ENCODE results near the gene TRANK1.
"Not testable (repeated sequence)": the region's sequence is repeated elsewhere in the genome, so short reads cannot be mapped to it uniquely, and the experiment has no call there.

TRANK1 gene

GRCh38 chr3:36892457-36893136 lies 52.3 kb downstream of the TRANK1 start:
- no peak for DNase-seq (ENCODE audit: low read depth)

GRCh38 chr3:36891701-36892160 lies 53.1 kb downstream of the TRANK1 start:
- DNase-seq (ENCODE audit: low read depth) = no peak

GRCh38 chr3:36891097-36891496 lies 53.8 kb downstream of the TRANK1 start:
- not testable (repeated sequence) for DNase-seq (ENCODE audit: low read depth)

GRCh38 chr3:36890261-36890660 lies 54.6 kb downstream of the TRANK1 start:
- DNase-seq (ENCODE audit: low read depth) = no peak

GRCh38 chr3:36881735-36882134 lies 63.1 kb downstream of the TRANK1 start:
- DNase-seq (ENCODE audit: low read depth) = no peak

GRCh38 chr3:36879842-36880241 lies 65.0 kb downstream of the TRANK1 start:
- DNase-seq (ENCODE audit: low read depth) = not testable (repeated sequence)

- DNase-seq (ENCODE audit: low read depth) = no peak
These were observed 66.7 kb downstream of the TRANK1 start for GRCh38 chr3:36877930-36878685.

GRCh38 chr3:36876181-36876936 lies 68.5 kb downstream of the TRANK1 start:
- no peak for DNase-seq (ENCODE audit: low read depth)

GRCh38 chr3:36875397-36875796 lies 69.5 kb downstream of the TRANK1 start:
- DNase-seq (ENCODE audit: low read depth) = no peak

- DNase-seq (ENCODE audit: low read depth) = no peak
These were observed 70.4 kb downstream of the TRANK1 start for GRCh38 chr3:36874424-36874823.

GRCh38 chr3:36871379-36872126 lies 73.3 kb downstream of the TRANK1 start:
- DNase-seq (ENCODE audit: low read depth) = no peak

- peak; percentile 14 for DNase-seq (ENCODE audit: low read depth)
These were observed 76.0 kb downstream of the TRANK1 start for GRCh38 chr3:36868614-36869436.

- DNase-seq (ENCODE audit: low read depth) = no peak
These were observed 77.0 kb downstream of the TRANK1 start for GRCh38 chr3:36867810-36868209.

- no peak for DNase-seq (ENCODE audit: low read depth)
These were observed 78.5 kb downstream of the TRANK1 start for GRCh38 chr3:36866368-36866767.

- DNase-seq (ENCODE audit: low read depth) = no peak
These were observed 80.4 kb downstream of the TRANK1 start for GRCh38 chr3:36864180-36865053.

- no peak for DNase-seq (ENCODE audit: low read depth)
These were observed 82.6 kb downstream of the TRANK1 start for GRCh38 chr3:36862076-36862755.

GRCh38 chr3:36859494-36859893 lies 85.4 kb downstream of the TRANK1 start:
- no peak for DNase-seq (ENCODE audit: low read depth)

- no peak for DNase-seq (ENCODE audit: low read depth)
These were observed 92.8 kb downstream of the TRANK1 start for GRCh38 chr3:36852071-36852470.

GRCh38 chr3:36850743-36851142 lies 94.1 kb downstream of the TRANK1 start:
- DNase-seq (ENCODE audit: low read depth) = no peak

- no peak for DNase-seq (ENCODE audit: low read depth)
These were observed 98.4 kb downstream of the TRANK1 start for GRCh38 chr3:36846406-36846805.

Measured in stimulated activated CD8-positive, alpha-beta memory T cell treated with anti-CD3 and anti-CD28 coated beads, Interleukin-7, amount 100 ng/mL, for 24 hours (primary cell).